Midbrain (tissue), 1 donor: ENCODE measurements around the gene MAP4.
"Not testable (repeated sequence)": the region's sequence is repeated elsewhere in the genome, so short reads cannot be mapped to it uniquely, and the experiment has no call there.

Source experiments
- DNase-seq: peaks from one replicate; lab custom pipeline; 2025; lab: John Stamatoyannopoulos, UW

Gene MAP4

DNA sequence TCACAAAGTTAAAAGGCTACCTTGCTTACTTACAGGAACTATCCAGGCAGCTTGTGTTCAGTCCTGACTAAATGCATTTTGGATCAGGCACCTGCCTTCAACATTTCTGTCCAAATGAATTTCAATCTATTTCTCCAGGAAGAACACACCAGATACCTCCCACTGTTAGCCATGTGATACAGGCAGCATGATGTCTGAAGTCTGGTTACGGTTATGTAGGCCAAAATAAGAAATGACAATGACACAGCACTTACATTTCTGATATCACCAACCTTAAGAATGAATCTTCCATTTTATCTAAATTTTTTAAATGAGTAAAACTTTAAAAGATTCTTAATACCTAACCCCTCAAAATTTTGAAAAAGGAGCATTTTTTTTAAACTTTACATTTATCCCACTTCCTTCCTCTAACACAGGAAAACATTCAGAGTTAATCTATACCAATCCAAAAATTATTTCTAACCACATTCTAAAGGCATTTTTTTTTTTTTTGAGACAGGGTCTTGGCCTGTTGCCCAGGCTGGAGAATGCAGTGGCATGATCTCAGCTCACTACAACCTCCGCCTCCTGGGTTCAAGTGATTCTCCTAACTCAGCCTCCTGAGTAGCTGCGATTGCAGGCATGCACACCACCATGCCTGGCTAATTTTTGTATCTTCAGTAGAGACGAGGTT is at the start of gene MAP4:
TSS of gene MAP4 (minus strand) at position 116 of the 673 bp plus-strand sequence. CDS start 17,556 bp downstream, outside the sequence.
- DNase-seq: no peak

- no peak for DNase-seq
These were observed 48.8 kb upstream of the MAP4 start for GRCh38 chr3:48065035-48065434.

DNA sequence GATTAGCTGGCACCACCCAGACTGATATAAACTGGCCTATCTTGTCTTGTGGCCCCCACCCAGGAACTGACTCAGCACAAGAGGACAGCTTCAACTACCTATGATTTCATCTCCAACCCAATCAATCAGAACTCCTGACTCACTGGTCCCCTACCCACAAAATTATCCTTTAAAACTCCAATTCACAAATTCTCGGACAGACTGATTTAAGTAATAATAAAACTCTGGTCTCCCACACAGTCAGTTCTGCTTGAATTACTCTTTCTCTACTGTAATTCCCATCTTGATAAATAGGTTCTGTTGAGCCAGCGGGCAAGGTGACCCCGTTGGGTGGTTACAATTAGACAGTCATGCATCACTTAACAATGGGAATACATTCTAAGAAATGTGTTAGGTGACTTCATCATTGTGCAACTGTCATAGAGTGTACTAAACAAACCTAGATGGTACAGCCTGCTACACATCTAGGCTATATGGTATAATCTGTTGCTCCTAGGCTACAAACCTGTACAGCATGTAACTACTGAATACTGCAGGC is 48.1 kb upstream of the MAP4 start:
- no peak for DNase-seq

DNA sequence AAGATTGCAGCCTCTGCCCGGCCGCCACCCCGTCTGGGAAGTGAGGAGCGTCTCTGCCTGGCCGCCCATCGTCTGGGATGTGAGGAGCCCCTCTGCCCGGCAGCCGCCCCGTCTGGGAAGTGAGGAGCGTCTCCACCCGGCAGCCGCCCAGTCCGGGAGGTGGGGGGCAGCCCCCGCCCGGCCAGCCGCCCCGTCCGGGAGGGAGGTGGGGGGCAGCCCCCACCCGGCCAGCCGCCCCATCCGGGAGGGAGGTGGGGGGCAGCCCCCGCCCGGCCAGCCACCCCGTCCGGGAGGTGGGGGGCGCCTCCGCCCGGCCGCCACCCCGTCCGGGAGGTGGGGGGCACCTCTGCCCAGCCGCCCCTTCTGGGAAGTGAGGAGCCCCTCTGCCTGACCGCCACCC is 45.4 kb upstream of the MAP4 start:
- not testable (repeated sequence) for DNase-seq

DNA sequence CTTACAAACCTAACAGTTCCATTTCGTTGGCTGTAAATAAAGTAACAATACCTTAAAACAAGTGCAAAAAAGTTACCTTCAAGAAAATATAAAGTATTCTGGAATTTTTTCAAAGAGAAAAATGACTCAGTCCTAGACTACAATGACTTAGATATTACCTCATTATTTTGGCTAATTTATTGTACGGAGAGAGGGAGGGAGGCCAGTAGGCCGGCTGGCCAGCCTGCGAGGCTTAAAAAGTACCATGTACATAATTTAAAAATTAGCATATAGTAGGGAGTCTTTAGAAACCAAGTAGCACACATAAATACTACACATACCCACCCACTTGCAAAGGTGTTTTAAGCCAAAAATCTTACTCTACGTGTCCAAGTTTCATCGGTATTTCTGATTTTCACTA is 41.9 kb upstream of the MAP4 start:
- no peak for DNase-seq

- DNase-seq: no peak
These were observed 41.3 kb upstream of the MAP4 start for GRCh38 chr3:48057521-48057920.

DNA sequence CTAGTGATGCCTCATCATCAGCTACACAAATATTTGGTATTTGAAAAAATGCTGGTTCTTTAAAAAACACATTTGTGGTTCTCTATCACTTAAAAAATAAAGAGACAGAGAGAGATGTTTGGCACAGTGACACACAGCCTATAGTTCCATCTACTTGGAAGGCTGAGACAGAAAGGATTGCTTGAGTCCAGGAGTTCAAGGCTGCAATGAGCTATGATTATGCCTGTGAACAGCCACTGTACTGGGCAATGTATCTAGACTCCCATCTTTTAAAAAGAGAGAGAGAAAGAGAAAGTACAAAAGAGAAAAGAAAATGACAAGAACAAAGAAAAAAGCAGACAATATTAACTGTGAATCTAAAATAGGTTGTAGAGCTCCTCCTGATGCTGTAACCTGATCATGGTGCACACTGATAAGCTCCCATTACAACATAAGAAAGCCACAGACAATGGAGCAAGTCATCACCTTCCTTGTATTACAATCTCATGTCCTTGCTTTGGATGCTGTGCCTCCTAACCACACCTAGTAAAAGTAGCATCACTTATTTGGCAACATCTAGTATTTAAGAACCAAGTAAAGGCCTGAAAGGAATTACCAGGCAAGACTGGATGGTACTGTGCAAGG is 31.7 kb upstream of the MAP4 start:
- DNase-seq: no peak

DNA sequence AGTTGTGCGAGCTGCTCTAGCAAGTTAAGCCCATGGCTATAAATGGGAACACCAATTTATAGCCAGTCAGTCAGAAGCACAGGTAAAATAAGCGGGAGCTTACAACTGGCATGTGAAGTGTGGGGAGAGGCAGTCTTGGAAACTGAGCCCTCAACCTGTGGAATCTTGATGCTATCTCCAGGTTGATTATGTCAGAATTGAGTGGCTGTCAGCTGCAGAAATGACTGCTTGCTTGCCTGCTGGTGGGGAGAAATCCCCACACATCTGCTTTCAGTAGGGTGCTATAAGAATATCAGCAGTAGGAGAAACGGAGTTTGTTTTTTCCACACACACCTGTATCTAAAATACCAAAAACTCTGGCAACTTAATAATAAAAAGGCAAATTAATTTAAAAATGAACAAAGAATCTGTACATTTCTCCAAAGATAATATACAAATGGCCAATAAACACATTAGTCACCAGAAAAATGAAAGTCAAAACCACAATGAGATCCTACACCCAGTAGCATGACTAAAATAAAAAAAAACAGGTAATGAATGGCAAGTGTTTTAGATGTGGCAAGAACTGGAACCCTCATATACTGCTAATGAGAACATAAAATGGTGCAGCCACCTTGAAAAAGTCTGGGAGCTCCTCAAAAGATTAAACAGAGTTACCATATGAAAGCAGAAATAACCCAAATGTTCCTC is 26.0 kb upstream of the MAP4 start:
- DNase-seq: no peak

DNA sequence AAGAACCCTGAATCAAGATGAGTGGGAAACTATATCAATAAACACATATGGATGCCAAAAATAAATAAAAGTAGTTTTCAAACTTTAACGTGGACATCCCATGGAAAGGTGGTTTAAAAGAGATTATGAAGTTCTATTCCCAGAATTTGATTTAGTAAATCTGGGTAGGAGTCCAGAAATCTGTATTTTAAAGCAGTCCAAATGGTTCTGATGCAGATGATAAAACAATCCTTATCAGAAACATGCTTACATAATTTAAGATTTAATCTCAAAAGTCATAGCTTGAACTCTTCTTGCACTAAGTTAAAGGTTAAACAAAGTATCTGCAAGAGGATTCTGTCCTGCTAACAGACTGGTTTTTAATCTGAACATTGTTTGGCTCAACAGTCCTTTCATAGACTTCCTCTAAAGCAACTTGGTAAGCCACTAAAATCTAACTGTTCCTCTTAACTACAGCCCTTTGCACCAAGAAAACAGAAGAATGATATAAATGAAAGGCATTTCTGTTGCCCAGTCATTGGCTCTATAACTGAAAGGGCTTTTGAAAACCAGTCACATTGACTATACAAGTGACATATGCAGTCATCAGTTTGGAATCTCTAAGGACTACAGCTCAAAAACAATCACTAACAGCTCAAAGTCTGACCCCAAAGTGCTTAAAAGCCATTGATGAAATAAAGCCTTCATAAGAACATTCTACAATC is 23.4 kb upstream of the MAP4 start:
- DNase-seq: peak; percentile 57

DNA sequence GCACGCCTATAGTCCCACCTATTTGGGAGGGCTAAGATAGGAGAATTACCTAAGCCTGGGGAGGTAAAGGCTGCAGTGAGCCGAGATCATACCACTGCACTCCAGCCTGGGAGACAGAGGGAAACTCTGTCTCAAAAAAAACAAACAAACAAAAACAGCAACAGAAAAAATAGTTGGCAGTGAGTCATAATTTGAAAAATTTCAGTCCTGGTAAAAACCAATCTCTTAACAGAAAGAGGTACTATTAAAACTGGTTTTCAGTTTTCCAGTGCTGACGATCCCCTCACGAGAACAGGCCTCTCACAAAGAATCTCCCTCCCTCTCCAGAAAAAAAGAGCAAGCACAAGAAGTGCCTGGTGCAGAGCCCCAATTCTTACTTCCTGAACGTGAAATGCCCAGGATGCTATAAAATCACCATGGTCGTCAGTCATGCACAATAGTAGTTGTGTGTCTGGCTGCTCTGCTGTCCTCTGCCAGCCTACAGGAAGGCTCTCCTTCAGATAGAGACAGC is 22.8 kb upstream of the MAP4 start:
- peak; percentile 28 for DNase-seq

DNA sequence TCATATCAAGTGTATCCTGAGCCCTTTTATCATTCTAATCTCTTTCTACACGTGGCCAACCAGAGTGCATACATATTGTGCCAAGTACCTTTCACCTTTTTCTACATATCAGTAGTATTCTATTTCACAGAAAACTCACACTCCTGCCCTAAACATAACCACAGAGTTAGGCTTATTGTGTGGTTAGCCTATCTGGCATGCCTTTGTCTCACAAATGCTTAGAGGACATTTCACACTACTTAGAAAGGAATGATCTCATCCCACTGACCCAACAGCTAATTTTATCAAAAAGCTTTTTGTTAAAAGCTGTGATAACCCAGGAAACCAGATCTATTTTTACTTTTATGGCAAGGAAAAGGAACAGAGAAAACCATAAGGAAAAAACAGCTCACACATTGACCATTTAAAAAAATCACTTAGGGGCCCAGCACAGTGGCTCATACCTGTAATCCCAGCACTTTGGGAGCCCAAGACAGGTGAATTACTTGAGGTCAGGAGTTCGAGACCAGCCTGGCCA is 17.8 kb upstream of the MAP4 start:
- peak; percentile 30 for DNase-seq

GRCh38 chr3:48030188-48030587 is 14.0 kb upstream of the MAP4 start:
- DNase-seq: no peak

DNA sequence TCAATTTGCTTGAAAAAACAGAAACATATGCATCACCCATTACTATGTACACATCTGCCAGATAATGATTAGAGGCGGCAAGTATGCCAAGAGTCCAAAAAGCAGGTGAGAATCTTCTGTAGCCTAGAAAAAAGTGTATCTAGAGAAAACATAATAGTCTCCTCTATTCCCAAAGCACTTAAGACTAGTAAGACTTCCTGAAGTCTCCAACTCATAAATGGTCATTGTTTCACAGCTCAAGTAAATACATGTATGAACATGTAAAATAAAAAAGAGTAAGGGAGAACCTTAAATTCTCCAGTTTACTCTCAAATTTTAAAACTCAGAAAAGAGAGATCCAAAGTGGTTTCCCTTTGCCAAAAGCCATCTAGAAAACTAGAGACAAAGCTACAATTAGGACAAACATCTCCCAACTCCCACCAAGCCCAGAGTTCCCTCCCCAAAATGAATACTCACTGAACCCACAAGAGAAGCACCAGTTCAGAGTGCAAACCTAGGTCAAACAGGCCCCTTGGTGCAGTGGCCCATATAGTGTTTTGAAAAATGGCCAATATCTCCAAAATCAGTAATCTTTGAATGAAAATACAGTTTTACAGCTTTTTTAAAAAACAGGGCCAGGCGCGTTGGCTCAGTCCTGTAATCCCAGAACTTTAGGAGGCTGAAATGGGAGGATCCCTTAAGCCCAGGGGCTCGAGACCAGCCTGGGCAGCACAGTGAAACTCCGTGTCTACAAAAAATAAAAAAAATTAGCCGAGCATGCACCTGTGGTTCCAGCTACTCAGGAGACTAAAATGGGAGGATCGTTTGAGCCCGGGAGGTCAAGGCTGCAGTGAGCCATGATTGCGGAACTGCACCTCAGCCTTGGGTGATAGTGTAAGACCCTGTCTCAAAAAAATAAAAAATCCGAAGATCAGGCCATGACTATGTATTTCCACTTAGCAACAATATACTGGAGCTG is 11.0 kb upstream of the MAP4 start:
- DNase-seq: no peak

- DNase-seq: no peak
These were observed 9.9 kb upstream of the MAP4 start for GRCh38 chr3:48026098-48026497.

- no peak for DNase-seq
These were observed 8.2 kb upstream of the MAP4 start for GRCh38 chr3:48024401-48024800.

GRCh38 chr3:48023377-48023776 is 7.2 kb upstream of the MAP4 start:
- DNase-seq: no peak

- DNase-seq: no peak
These were observed 6.0 kb upstream of the MAP4 start for GRCh38 chr3:48022178-48022577.

- no peak for DNase-seq
These were observed 2.6 kb upstream of the MAP4 start for GRCh38 chr3:48018841-48019240.

DNA sequence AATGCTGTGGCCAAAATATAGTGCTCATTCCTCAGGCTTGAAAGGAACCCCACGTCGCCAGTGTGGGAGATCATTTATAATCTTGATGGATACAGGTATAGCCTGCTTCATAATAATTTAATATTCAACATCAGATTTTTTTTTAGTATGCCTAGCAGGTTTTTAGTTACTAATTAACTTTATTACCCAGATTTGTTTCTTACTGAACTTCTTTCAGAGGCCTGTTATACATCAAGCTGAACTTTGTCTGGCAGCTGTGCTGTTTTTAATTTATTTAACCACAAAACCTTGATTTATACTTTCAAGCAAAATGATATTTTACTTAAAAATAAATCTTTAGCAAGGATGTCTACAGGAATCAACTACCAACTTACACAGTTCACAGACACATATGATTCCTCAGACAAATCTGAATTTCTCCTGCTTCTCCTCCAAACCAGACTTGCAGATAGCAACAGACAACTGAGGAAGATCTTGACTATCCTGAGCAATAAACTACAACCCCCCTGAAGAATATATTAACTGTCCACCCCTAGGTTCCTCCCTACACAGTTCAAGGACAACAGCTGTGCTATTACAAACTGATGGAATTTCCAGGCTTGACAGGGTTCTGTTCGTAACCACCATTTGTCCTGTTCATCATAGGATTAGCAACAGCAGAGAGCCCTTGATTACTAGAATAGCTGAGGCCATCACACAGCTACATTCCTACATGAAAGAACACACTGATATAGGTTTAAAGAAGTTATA is 610 bp downstream of the MAP4 start:
- DNase-seq: peak; percentile 23

DNA sequence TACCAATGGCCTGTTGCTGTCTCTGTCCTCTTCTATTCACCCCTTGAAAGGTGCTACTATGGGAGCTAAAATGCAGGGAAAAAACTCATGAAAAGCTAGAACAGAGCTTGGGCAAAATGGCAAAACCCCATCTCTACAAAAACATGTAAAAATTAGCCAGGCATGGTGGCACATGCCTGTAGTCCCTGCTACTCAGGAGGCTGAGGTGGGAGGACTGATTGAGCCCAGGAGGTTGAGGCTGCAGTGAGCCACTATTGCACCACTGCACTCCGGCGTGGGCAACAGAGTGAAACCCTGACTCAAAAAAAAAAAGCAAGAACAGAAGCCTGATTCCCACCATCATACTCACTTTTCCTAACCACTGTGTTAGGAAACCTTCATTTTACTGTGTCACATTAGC is 1.9 kb downstream of the MAP4 start:
- no peak for DNase-seq
